OCI-LY7 (cell line): ENCODE data around the gene TPD52L2. TPM values are rescaled to one million over a fixed set of nuclear protein-coding genes. Genes with fewer than 3 reads are reported as not detected.

Experiments
- BruUV-seq: library from RNA; stranded (reverse); fragments of 400-500 nt; replicated peaks from 2 replicates; lab custom pipeline; 2021; lab: Mats Ljungman, UMichigan
- CTCF ChIA-PET: fragments of 300-600 bp; sonication (Branson Sonifier 250); formaldehyde crosslinking; loops from one replicate; lab custom pipeline; 2022; ENCODE audit warnings: antibody characterized with exemption; ENCODE audit not compliant: unreplicated experiment; lab: Charles Lee
- POLR2A ChIA-PET: fragments of 300-600 bp; sonication (Branson Sonifier 250); formaldehyde crosslinking; loops from one replicate; lab custom pipeline; 2022; ENCODE audit warnings: antibody characterized with exemption; lab: Charles Lee
- DNase-seq: peaks from one replicate; pipeline ENCODE4 v3.0.0-alpha.2; 2015; ENCODE audit warnings: low spot score
- H2AFZ ChIP-seq: fragments of 200-600 bp; sonication (generic), shearing (Covaris generic); 2 replicates; pipeline ENCODE4 v1.6.1; 2014; ENCODE audit warnings: mild to moderate bottlenecking, antibody characterized with exemption, low read length, moderate library complexity
- H3K27ac ChIP-seq: fragments of 200-600 bp; sonication (generic); 2 replicates; pipeline ENCODE4 v1.5.1; 2014; ENCODE audit warnings: mixed run types, low read depth, mild to moderate bottlenecking, moderate library complexity, low read length, inconsistent platforms; ENCODE audit not compliant: poor library complexity, severe bottlenecking
- H3K36me3 ChIP-seq: fragments of 200-600 bp; sonication (generic); 2 replicates; pipeline ENCODE4 v1.6.1; 2014; ENCODE audit warnings: mild to moderate bottlenecking, antibody characterized with exemption, low read length, moderate library complexity, mixed read lengths; ENCODE audit not compliant: insufficient read depth
- H3K4me1 ChIP-seq: fragments of 200-600 bp; sonication (generic); 2 replicates; pipeline ENCODE4 v1.5.1; 2014; ENCODE audit warnings: mild to moderate bottlenecking, low read length; ENCODE audit not compliant: insufficient read depth, poor library complexity, severe bottlenecking
- H3K4me2 ChIP-seq: fragments of 200-600 bp; sonication (generic); 2 replicates; pipeline ENCODE4 v1.6.1; 2014; ENCODE audit warnings: mild to moderate bottlenecking, low read length
- H3K4me3 ChIP-seq: fragments of 200-600 bp; sonication (generic); 2 replicates; pipeline ENCODE4 v1.5.1; 2014; ENCODE audit warnings: mild to moderate bottlenecking, low read depth, low read length; ENCODE audit not compliant: poor library complexity, severe bottlenecking
- H3K79me2 ChIP-seq: fragments of 200-600 bp; sonication (generic); 2 replicates; pipeline ENCODE4 v1.6.1; 2016; ENCODE audit warnings: low read depth, mild to moderate bottlenecking, low read length, moderate library complexity, mixed read lengths; ENCODE audit not compliant: insufficient read depth
- H3K9me2 ChIP-seq: fragments of 200-600 bp; sonication (generic); 2 replicates; pipeline ENCODE4 v1.6.1; 2016; ENCODE audit warnings: mild to moderate bottlenecking, low read length, mixed read lengths; ENCODE audit not compliant: insufficient read depth
- H3K9me3 ChIP-seq: fragments of 200-600 bp; sonication (generic); 2 replicates; pipeline ENCODE4 v1.6.1; 2014; ENCODE audit warnings: mild to moderate bottlenecking, mixed run types, low read length, mixed read lengths
- H4K20me1 ChIP-seq: fragments of 200-600 bp; sonication (generic); 2 replicates; pipeline ENCODE4 v1.6.1; 2014; ENCODE audit warnings: mild to moderate bottlenecking, antibody characterized with exemption, low read length, moderate library complexity, mixed read lengths; ENCODE audit not compliant: insufficient read depth
- EZH2phosphoT487 ChIP-seq: fragments of 200-600 bp; sonication (generic); IDR thresholded peaks from 2 replicates; pipeline ENCODE4 v1.6.1; 2018; ENCODE audit warnings: low read depth, borderline replicate concordance, mild to moderate bottlenecking, mixed run types, antibody characterized with exemption, low read length, moderate library complexity, mixed read lengths
- intact Hi-C: fragments of 100-400 bp; cut with micrococcal nuclease; formaldehyde crosslinking; loops from one replicate; pipeline ENCODE4 v1.10.0; 2022; ENCODE audit not compliant: unreplicated experiment
- total RNA-seq, 2 experiments: library from RNA; depleted of rRNA in 1 of 2; stranded (reverse); fragments of >200 nt in 1 of 2; shearing (Covaris generic) in 1 of 2; gene quantifications; 2 replicates each; pipeline ENCODE4 v1.2.3, GENCODE V29; 2014 to 2022
- TF ChIP-seq, protein P1 (sequence below): fragments of 200-600 bp; sonication (generic); conservative IDR thresholded peaks from 2 replicates; pipeline ENCODE4 v1.5.1; 2014; ENCODE audit warnings: mild to moderate bottlenecking, antibody characterized with exemption, low read length, moderate library complexity, mixed read lengths

The TPD52L2 gene
- total RNA-seq, 2 experiments from 2014 or later = 27.2 to 51.0 TPM

DNA sequence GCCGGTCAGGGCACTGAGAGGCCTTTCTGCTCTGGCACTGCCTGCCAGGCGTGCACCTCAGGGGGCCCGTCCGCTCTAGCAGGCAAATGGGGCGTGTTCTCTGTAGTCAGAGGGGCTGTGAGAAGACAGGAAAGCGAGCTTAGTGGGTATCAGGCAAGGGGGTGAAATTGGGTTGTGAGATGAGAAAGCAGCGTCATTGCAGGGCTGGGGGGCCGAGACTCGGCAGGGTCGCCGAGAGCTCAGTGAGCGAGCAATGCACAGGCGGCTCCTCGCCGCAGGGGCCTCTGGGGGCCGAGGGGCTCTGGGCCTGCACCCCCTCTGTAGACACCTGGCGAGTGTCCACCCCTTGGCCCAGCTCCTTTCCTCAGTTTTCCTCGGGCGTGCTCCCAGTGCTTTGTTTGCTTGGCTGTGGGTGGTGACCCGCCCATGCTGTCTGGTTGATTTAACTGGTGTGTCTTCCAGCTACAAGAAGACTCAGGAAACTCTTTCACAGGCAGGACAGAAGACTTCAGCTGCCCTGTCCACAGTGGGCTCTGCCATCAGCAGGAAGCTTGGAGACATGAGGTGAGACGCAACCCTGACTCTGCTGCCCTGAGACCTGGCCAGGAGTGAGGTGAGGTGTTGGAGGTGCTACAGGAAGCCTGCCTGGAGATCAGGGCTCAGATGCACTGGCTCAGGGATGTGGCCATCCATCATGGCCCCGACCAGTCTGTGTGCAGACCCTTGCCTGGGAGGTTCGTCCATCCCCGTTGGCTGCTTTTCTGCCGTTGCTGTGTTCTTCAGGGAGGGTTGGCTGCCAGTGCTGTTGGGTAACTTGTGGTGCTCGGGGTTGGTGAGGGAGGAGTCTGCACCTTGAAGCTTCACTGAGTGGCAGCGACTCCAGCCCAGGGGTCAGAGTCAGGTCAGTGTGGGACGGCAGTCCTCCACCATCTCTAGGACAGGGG, 17.5 kb downstream of the TPD52L2 start:
- Histone ChIP-seq H2AFZ (no peak overlapping the region), H3K4me3 (no peak overlapping the region), H3K79me2 (no peaks in the 10 kb centered on the region), H3K27ac (no peak overlapping the region), H3K4me1 (no peaks in the 10 kb centered on the region), H3K4me2 (no peak overlapping the region), H3K9me2 (no peaks in the 10 kb centered on the region), H3K9me3 (peaks cover 16% of the 10 kb centered on the region; the same call in 1 of the 2 replicates), H3K36me3 (peaks cover 63% of the 10 kb centered on the region), H4K20me1 (no peaks in the 10 kb centered on the region)
- POLR2A ChIA-PET = no interaction called here
- CTCF ChIA-PET = no interaction called here
- no TSS peak for BruUV-seq
- DNase-seq = no peak
- intact Hi-C loops = no loop called here
- TF ChIP-seq EZH2phosphoT487 = no peak
- TF ChIP-seq, protein P1, sequence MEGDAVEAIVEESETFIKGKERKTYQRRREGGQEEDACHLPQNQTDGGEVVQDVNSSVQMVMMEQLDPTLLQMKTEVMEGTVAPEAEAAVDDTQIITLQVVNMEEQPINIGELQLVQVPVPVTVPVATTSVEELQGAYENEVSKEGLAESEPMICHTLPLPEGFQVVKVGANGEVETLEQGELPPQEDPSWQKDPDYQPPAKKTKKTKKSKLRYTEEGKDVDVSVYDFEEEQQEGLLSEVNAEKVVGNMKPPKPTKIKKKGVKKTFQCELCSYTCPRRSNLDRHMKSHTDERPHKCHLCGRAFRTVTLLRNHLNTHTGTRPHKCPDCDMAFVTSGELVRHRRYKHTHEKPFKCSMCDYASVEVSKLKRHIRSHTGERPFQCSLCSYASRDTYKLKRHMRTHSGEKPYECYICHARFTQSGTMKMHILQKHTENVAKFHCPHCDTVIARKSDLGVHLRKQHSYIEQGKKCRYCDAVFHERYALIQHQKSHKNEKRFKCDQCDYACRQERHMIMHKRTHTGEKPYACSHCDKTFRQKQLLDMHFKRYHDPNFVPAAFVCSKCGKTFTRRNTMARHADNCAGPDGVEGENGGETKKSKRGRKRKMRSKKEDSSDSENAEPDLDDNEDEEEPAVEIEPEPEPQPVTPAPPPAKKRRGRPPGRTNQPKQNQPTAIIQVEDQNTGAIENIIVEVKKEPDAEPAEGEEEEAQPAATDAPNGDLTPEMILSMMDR = no peak

DNA sequence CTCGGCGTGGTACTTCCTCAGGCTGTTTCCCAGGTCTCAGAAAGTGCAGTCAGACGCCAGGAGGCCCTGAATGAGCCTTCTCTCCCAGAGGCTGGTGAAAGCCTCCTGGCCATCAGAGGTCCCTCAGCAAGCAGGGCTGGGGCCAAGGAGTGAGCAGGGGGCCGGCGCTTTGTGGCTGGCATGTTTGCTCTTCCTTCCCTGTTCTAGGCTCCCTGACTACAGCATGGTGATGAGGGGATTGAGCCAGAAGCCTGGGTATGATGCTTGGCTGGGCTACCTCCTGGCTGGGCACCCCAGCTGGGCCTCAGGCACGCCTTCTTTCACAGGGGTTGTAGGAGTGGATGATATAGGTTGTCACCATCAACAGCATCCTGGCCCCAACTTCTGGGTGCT, 18.1 kb downstream of the TPD52L2 start:
- TF ChIP-seq, protein P1 = no peak
- no peak for TF ChIP-seq EZH2phosphoT487
- H3K27ac ChIP-seq = no peak overlapping the region
- peaks cover 13% of the 10 kb centered on the region; the same call in 1 of the 2 replicates for H3K9me3 ChIP-seq
- CTCF ChIA-PET = no interaction called here
- H3K79me2 ChIP-seq = no peaks in the 10 kb centered on the region
- no peak overlapping the region for H3K4me2 ChIP-seq
- DNase-seq = no peak
- intact Hi-C loops = no loop called here
- H3K4me3 ChIP-seq = no peak overlapping the region
- no peak overlapping the region for H2AFZ ChIP-seq
- H4K20me1 ChIP-seq = no peaks in the 10 kb centered on the region
- H3K36me3 ChIP-seq = peaks cover 60% of the 10 kb centered on the region
- POLR2A ChIA-PET = no interaction called here
- H3K9me2 ChIP-seq = no peaks in the 10 kb centered on the region
- H3K4me1 ChIP-seq = no peaks in the 10 kb centered on the region
- no TSS peak for BruUV-seq
